Endothelial cell of umbilical vein (primary cell): ENCODE data around the gene TMEM175. TPM values are rescaled to one million over a fixed set of nuclear protein-coding genes. Genes with fewer than 3 reads are reported as not detected.

Experiments used
- BruUV-seq: library from RNA; stranded (reverse); fragments of 400-500 nt; replicated peaks from 2 replicates; lab custom pipeline; 2021; lab: Mats Ljungman, UMichigan
- CTCF ChIA-PET: fragments of 300-600, 350-600 bp; sonication (Branson Sonifier 250); formaldehyde crosslinking; loops from one replicate; lab custom pipeline; 2021; ENCODE audit warnings: antibody characterized with exemption, inconsistent platforms; lab: Charles Lee
- POLR2A ChIA-PET: fragments of 300-600, 350-600 bp; sonication (Branson Sonifier 250); formaldehyde crosslinking; loops from one replicate; lab custom pipeline; 2021; ENCODE audit warnings: antibody characterized with exemption, inconsistent platforms; lab: Charles Lee
- DNase-seq: peaks from one replicate; pipeline ENCODE4 v3.0.0-alpha.2; 2011; ENCODE audit warnings: low read depth, low spot score
- FAIRE-seq: peaks from 2 replicates; lab custom pipeline; 2011; peaks lifted over from hg19 to GRCh38; lab: Jason Lieb, UNC
- H2AFZ ChIP-seq: 2 replicates; pipeline ENCODE4 v1.6.0; 2012; ENCODE audit warnings: low read depth, low read length, control low read depth, inconsistent platforms
- H3K27ac ChIP-seq: 2 replicates; pipeline ENCODE4 v1.5.1; 2011; ENCODE audit warnings: low read depth, mild to moderate bottlenecking, control low read depth, low read length, moderate library complexity; ENCODE audit not compliant: insufficient read depth
- H3K27me3 ChIP-seq, 2 experiments: 2 replicates each; pipeline versions ENCODE4 v1.6.0 to v1.6.1; 2011; ENCODE audit warnings: low read length in 2 of 2, mixed read lengths in 1 of 2; ENCODE audit not compliant: control insufficient read depth in 2 of 2, insufficient read depth in 2 of 2
- H3K36me3 ChIP-seq, 2 experiments: 2 replicates in 1 of 2; 3 replicates in 1 of 2; pipeline ENCODE4 v1.5.1; 2011; ENCODE audit warnings: low read length in 2 of 2, mild to moderate bottlenecking in 1 of 2, moderate library complexity in 1 of 2; ENCODE audit not compliant: control insufficient read depth in 2 of 2, insufficient read depth in 2 of 2; ENCODE audit errors: extremely low read depth in 1 of 2
- H3K4me1 ChIP-seq: 3 replicates; pipeline ENCODE4 v1.5.1; 2011; ENCODE audit warnings: mild to moderate bottlenecking, low read length; ENCODE audit not compliant: control insufficient read depth, insufficient read depth; ENCODE audit errors: extremely low read depth
- H3K4me2 ChIP-seq: 2 replicates; pipeline ENCODE4 v1.6.1; 2011; ENCODE audit warnings: low read length, control low read depth, mixed read lengths; ENCODE audit not compliant: insufficient read depth
- H3K4me3 ChIP-seq, 3 experiments: fragments of 200-600 bp in 1 of 3; sonication (generic), shearing (Covaris generic) in 1 of 3; replicated peaks in 1 of 3; 2 replicates each; pipeline ENCODE4 v1.5.1; 2011 to 2016; ENCODE audit warnings: control low read depth in 3 of 3, low read length in 3 of 3, mild to moderate bottlenecking in 2 of 3, inconsistent platforms in 1 of 3, low read depth in 1 of 3, moderate library complexity in 1 of 3; ENCODE audit not compliant: insufficient read depth in 1 of 3
- H3K79me2 ChIP-seq: 2 replicates; pipeline ENCODE4 v1.6.0; 2012; ENCODE audit warnings: low read length, inconsistent platforms; ENCODE audit not compliant: control insufficient read depth, insufficient read depth
- H3K9ac ChIP-seq: replicated peaks from 2 replicates; pipeline ENCODE3; 2011; ENCODE audit warnings: low read length, control low read depth; ENCODE audit not compliant: insufficient read depth; ENCODE audit errors: extremely low read depth
- H3K9me1 ChIP-seq: replicated peaks from 3 replicates; pipeline ENCODE4 v1.6.0; 2011; ENCODE audit warnings: mild to moderate bottlenecking, low read length; ENCODE audit not compliant: control insufficient read depth, insufficient read depth; ENCODE audit errors: extremely low read depth
- H3K9me3 ChIP-seq: replicated peaks from 2 replicates; pipeline ENCODE4 v1.5.1; 2012; ENCODE audit warnings: low read length, inconsistent platforms; ENCODE audit not compliant: control insufficient read depth, insufficient read depth
- H4K20me1 ChIP-seq: replicated peaks from 2 replicates; pipeline ENCODE3; 2011; ENCODE audit warnings: mild to moderate bottlenecking, low read length; ENCODE audit not compliant: control insufficient read depth, insufficient read depth; ENCODE audit errors: extremely low read depth
- EZH2 ChIP-seq: IDR thresholded peaks from 2 replicates; pipeline ENCODE4 v1.6.1; 2012; ENCODE audit warnings: borderline replicate concordance, low read depth, mild to moderate bottlenecking, moderate library complexity, low read length, inconsistent platforms; ENCODE audit not compliant: severe bottlenecking
- FOS ChIP-seq: IDR thresholded peaks from 2 replicates; pipeline ENCODE4 v1.6.1; 2011; ENCODE audit warnings: mild to moderate bottlenecking, low read length, moderate library complexity, borderline replicate concordance; ENCODE audit not compliant: insufficient read depth
- GATA2 ChIP-seq: IDR thresholded peaks from 2 replicates; pipeline ENCODE4 v1.7.0; 2011; ENCODE audit warnings: low read depth, mild to moderate bottlenecking, moderate library complexity, mixed read lengths, low read length; ENCODE audit not compliant: insufficient read length, insufficient read depth
- JUN ChIP-seq: IDR thresholded peaks from 2 replicates; pipeline ENCODE4 v1.6.1; 2011; ENCODE audit warnings: borderline replicate concordance, low read depth; ENCODE audit not compliant: insufficient read length, insufficient read depth
- MYC ChIP-seq: IDR thresholded peaks from one replicate; pipeline ENCODE4 v1.6.1; 2011; ENCODE audit warnings: mild to moderate bottlenecking, low read depth, low read length
- POLR2A ChIP-seq: IDR thresholded peaks from 2 replicates; pipeline ENCODE4 v1.6.1; 2012; ENCODE audit warnings: low read depth, mild to moderate bottlenecking, control low read depth, low read length
- POLR2AphosphoS5 ChIP-seq: IDR thresholded peaks from 2 replicates; pipeline ENCODE4 v1.6.1; 2012; ENCODE audit warnings: low read depth, mild to moderate bottlenecking, control low read depth, low read length, moderate library complexity; ENCODE audit not compliant: insufficient read depth
- dilution Hi-C: fragments of 300-500 bp; cut with MboI; formaldehyde crosslinking; loops from one replicate; pipeline ENCODE4 v1.15.0; 2019; ENCODE audit warnings: low sequenced_read_pairs; ENCODE audit not compliant: extremely low pct_ligation_motif_present
- intact Hi-C: fragments of 100-400 bp; cut with micrococcal nuclease; formaldehyde crosslinking; loops from one replicate; pipeline ENCODE4 v1.10.0; 2022
- polyA plus RNA-seq, 4 experiments: library from polyadenylated mRNA; depleted of rRNA in 3 of 4; stranded (reverse) in 3 of 4; unstranded in 1 of 4; fragments of >200 nt; gene quantifications; 2 replicates each; pipeline versions ENCODE4 v1.2.1 to v1.2.3, GENCODE V29; 2011 to 2012; ENCODE audit warnings: missing spikeins in 1 of 4
- total RNA-seq: library from RNA; stranded (reverse); gene quantifications from 2 replicates; pipeline ENCODE4 v1.2.3, GENCODE V29; 2021
- TF ChIP-seq, protein P1 (sequence below), 2 donors: IDR thresholded peaks; 1 replicate in 1 of 2; 2 replicates in 1 of 2; pipeline ENCODE4 v1.5.1; 2011; ENCODE audit warnings: low read length in 2 of 2, mild to moderate bottlenecking in 2 of 2, moderate library complexity in 2 of 2, control low read depth in 1 of 2, inconsistent platforms in 1 of 2, low read depth in 1 of 2; ENCODE audit not compliant: insufficient read depth in 1 of 2; ENCODE audit errors: extremely low read depth in 1 of 2
- TF ChIP-seq, protein P2 (sequence below): IDR thresholded peaks from 2 replicates; pipeline ENCODE4 v1.6.1; 2011; ENCODE audit not compliant: insufficient read depth, insufficient read length

The TMEM175 gene
- total and polyA plus RNA-seq, 2 donors (not counting 3 experiments of a cell fraction or from before 2014, with no cell fraction given): 21.9 to 80.1 TPM

DNA sequence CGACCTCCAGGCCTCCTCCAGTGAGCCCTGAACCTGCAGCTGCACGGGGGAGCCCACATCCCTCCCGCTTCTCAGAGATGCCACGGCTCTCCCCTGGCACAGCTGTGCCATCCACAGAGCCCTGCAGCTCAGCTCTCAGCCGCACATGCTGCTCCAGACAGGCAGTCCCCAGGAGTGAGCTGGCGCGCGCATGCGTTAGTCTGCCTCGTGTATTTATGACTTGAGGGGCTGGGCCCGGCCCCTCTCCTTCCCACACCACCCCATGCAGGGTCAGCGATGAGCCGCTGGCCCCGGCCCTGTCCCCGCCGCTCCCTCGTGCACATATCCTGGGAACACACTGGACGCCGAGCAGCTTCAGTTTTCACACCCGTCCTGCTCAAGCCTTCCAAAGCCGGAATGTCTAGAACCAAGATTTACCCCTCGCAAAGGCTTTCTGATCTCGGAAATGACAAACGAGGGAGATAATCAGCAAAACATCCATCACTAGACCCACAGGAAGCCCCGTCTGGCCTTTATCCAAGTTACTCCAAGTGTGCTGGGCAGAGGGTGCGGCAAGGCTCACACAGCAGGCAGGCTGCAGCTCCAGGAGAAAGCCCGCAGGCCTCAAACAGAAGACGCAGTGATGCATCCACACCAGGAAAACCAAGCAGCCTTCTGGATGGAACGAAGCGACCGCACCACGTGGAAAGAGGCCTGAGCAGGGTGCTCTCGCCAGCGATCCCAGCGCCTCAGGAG lies 24.4 kb upstream of the TMEM175 start:
- FAIRE-seq (peak; percentile 47), DNase-seq (peak; percentile 46)
- no TSS peak for BruUV-seq
- Histone ChIP-seq H3K4me3 (no peak overlapping the region), H3K9me1 (no peaks in the 10 kb centered on the region), H3K36me3 (peaks cover 4 to 17% of the 10 kb centered on the region in 2 experiments), H3K4me2 (no peak overlapping the region), H4K20me1 (no peaks in the 10 kb centered on the region), H3K27me3 (no peaks in the 10 kb centered on the region), H3K27ac (no peak overlapping the region), H3K79me2 (peaks cover 15% of the 10 kb centered on the region), H3K9me3 (no peaks in the 10 kb centered on the region), H3K4me1 (peaks cover 8% of the 10 kb centered on the region), H3K9ac (no peak overlapping the region), H2AFZ (no peak overlapping the region)
- intact Hi-C loops: no loop called here
- dilution Hi-C loops: no loop called here
- TF ChIP-seq POLR2AphosphoS5 (peak; percentile 43), FOS (no peak), JUN (no peak), GATA2 (peak; percentile 17), MYC (no peak), EZH2 (no peak), POLR2A (no peak)
- TF ChIP-seq, protein P1, sequence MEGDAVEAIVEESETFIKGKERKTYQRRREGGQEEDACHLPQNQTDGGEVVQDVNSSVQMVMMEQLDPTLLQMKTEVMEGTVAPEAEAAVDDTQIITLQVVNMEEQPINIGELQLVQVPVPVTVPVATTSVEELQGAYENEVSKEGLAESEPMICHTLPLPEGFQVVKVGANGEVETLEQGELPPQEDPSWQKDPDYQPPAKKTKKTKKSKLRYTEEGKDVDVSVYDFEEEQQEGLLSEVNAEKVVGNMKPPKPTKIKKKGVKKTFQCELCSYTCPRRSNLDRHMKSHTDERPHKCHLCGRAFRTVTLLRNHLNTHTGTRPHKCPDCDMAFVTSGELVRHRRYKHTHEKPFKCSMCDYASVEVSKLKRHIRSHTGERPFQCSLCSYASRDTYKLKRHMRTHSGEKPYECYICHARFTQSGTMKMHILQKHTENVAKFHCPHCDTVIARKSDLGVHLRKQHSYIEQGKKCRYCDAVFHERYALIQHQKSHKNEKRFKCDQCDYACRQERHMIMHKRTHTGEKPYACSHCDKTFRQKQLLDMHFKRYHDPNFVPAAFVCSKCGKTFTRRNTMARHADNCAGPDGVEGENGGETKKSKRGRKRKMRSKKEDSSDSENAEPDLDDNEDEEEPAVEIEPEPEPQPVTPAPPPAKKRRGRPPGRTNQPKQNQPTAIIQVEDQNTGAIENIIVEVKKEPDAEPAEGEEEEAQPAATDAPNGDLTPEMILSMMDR (IDR thresholded peaks at IDR 0.05; ENCODE audit: extremely low read depth in 1 of 2, insufficient read depth in 1 of 2, low read depth in 1 of 2, low read length in 2 of 2): no peak
- TF ChIP-seq, protein P2, sequence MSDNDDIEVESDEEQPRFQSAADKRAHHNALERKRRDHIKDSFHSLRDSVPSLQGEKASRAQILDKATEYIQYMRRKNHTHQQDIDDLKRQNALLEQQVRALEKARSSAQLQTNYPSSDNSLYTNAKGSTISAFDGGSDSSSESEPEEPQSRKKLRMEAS: no peak
- CTCF ChIA-PET: interaction anchor here (0.7 to 1.5 kb wide), 3 partner anchors 11 to 80 kb away, joined by 3 to 4 read pairs (median 3); partner anchors contain the start of genes GAK and TMEM175
- POLR2A ChIA-PET: no interaction called here
